A673 (cell line): ENCODE measurements around the gene ACTN4. TPM values are rescaled to one million over a fixed set of nuclear protein-coding genes. Genes with fewer than 3 reads are reported as not detected.

ENCODE experiments used
- BruUV-seq: library from RNA; stranded (reverse); fragments of 400-500 nt; replicated peaks from 2 replicates; lab custom pipeline; 2021; lab: Mats Ljungman, UMichigan
- CTCF ChIA-PET: fragments of 300-600 bp; sonication (Branson Sonifier 250); formaldehyde crosslinking; loops from one replicate; lab custom pipeline; 2022; ENCODE audit warnings: antibody characterized with exemption; lab: Charles Lee
- POLR2A ChIA-PET: fragments of 300-600 bp; sonication (Branson Sonifier 250); formaldehyde crosslinking; loops from one replicate; lab custom pipeline; 2022; ENCODE audit warnings: antibody characterized with exemption; ENCODE audit not compliant: low non-redundant PET; lab: Charles Lee
- DNase-seq: peaks from one replicate; pipeline ENCODE4 v3.0.0-alpha.2; 2015; ENCODE audit warnings: low spot score
- H3K27ac ChIP-seq: fragments of 200-600 bp; sonication (generic); 2 replicates; pipeline ENCODE4 v1.5.1; 2016; ENCODE audit warnings: mixed run types, low read depth, mild to moderate bottlenecking, mixed read lengths, antibody characterized with exemption, low read length; ENCODE audit not compliant: poor library complexity, severe bottlenecking
- H3K27me3 ChIP-seq: fragments of 200-600 bp; sonication (generic); replicated peaks from 2 replicates; pipeline ENCODE4 v1.6.1; 2017; ENCODE audit warnings: mixed run types, low read depth, mild to moderate bottlenecking, mixed read lengths, antibody characterized with exemption, low read length; ENCODE audit not compliant: insufficient read depth, poor library complexity
- H3K36me3 ChIP-seq: fragments of 200-600 bp; sonication (generic); 2 replicates; pipeline ENCODE4 v1.6.1; 2016; ENCODE audit warnings: mixed run types, mild to moderate bottlenecking, mixed read lengths, antibody characterized with exemption, low read length; ENCODE audit not compliant: insufficient read depth, poor library complexity, severe bottlenecking
- H3K4me1 ChIP-seq: fragments of 200-600 bp; sonication (generic); 2 replicates; pipeline ENCODE4 v1.6.1; 2017; ENCODE audit warnings: mixed run types, mild to moderate bottlenecking, mixed read lengths, antibody characterized with exemption, low read length; ENCODE audit not compliant: insufficient read depth, poor library complexity, severe bottlenecking
- H3K4me3 ChIP-seq: fragments of 200-600 bp; sonication (generic); 2 replicates; pipeline ENCODE4 v1.5.1; 2016; ENCODE audit warnings: low read depth, mixed run types, mild to moderate bottlenecking, mixed read lengths, low read length; ENCODE audit not compliant: poor library complexity, severe bottlenecking
- H3K9me3 ChIP-seq: fragments of 200-600 bp; sonication (generic); 2 replicates; pipeline ENCODE4 v1.6.1; 2016; ENCODE audit warnings: mixed run types, low read depth, mild to moderate bottlenecking, mixed read lengths, antibody characterized with exemption, low read length; ENCODE audit not compliant: poor library complexity, severe bottlenecking
- EZH2 ChIP-seq: fragments of 200-600 bp; sonication (generic); IDR thresholded peaks from 2 replicates; pipeline ENCODE4 v1.6.1; 2017; ENCODE audit warnings: borderline replicate concordance, low read depth, mild to moderate bottlenecking, mixed read lengths, antibody characterized with exemption, low read length; ENCODE audit not compliant: poor library complexity, severe bottlenecking
- intact Hi-C: fragments of 100-400 bp; cut with micrococcal nuclease; formaldehyde crosslinking; loops from one replicate; pipeline ENCODE4 v1.10.0; 2022; ENCODE audit not compliant: unreplicated experiment
- total RNA-seq: library from RNA; stranded (reverse); gene quantifications from 2 replicates; pipeline ENCODE4 v1.2.3, GENCODE V29; 2021
- TF ChIP-seq, protein P1 (sequence below): fragments of 300-800, 200-600 bp; sonication (generic); conservative IDR thresholded peaks from 2 replicates; pipeline ENCODE4 v1.5.1; 2017; ENCODE audit warnings: low read depth, mild to moderate bottlenecking, antibody characterized with exemption, low read length, moderate library complexity, mixed read lengths

ACTN4 gene
- total RNA-seq, 1 experiment from 2014 or later, result 397 TPM

GRCh38 chr19:38737281-38737865, 89.9 kb downstream of the ACTN4 start:
- CTCF ChIA-PET, result interaction anchor here (1.1 kb wide), 1 partner anchor 243 kb away, joined by 3 read pairs; no protein-coding TSS in a partner anchor
- no peak overlapping the region for H3K27ac ChIP-seq
- no peaks in the 10 kb centered on the region for H3K36me3 ChIP-seq
- no TSS peak for BruUV-seq
- no peak for DNase-seq
- H3K4me3 ChIP-seq, result no peak overlapping the region
- peaks cover 8% of the 10 kb centered on the region for H3K4me1 ChIP-seq
- POLR2A ChIA-PET, result interaction anchor here (0.6 kb wide), 1 partner anchor 703 kb away, joined by 13 read pairs; no protein-coding TSS in a partner anchor
- no peaks in the 10 kb centered on the region for H3K27me3 ChIP-seq
- H3K9me3 ChIP-seq, result no peaks in the 10 kb centered on the region
- TF ChIP-seq EZH2, result no peak
- TF ChIP-seq, protein P1, sequence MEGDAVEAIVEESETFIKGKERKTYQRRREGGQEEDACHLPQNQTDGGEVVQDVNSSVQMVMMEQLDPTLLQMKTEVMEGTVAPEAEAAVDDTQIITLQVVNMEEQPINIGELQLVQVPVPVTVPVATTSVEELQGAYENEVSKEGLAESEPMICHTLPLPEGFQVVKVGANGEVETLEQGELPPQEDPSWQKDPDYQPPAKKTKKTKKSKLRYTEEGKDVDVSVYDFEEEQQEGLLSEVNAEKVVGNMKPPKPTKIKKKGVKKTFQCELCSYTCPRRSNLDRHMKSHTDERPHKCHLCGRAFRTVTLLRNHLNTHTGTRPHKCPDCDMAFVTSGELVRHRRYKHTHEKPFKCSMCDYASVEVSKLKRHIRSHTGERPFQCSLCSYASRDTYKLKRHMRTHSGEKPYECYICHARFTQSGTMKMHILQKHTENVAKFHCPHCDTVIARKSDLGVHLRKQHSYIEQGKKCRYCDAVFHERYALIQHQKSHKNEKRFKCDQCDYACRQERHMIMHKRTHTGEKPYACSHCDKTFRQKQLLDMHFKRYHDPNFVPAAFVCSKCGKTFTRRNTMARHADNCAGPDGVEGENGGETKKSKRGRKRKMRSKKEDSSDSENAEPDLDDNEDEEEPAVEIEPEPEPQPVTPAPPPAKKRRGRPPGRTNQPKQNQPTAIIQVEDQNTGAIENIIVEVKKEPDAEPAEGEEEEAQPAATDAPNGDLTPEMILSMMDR, result no peak
- intact Hi-C loops, result no loop called here

DNA sequence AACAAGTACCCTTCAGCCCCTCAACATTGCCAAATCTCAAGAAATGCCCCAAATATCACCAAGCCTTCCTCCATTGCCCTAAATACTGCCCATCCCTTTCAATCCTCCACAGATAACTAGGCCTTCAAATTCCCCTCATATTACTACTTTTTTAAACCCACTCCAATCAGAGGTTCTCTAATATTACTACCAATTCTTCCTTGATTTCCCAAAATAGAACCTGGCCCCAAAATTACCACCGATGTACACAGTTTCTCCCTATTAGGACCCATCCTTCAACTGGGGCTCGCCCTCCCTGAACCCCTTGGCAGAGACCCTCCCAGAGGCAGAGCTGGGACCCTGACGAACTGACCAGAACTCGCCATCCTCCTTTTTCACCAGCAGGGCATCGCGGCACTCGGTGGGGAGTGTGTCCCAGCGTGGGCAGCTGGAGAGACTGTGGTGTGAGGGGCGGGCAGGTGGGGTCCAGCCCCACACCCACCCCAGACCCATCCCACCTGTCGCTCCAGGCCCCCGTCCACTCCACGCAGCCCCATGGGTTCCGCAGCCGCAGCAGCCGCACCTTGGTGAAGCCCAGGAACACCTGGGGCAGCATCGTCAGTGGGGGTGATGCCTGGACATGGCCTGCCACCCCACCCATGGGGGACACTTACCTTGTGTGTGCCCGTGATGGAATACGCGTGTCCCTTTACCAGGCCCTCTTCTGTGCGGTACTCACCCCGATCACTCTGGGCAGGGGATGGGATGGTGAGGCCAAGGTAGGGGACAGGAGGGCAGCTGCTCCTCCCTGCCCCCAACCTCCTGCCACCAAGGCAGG, 90.7 kb downstream of the ACTN4 start:
- intact Hi-C loops, result no loop called here

More for the DNA sequence above, 90.7 kb downstream of the ACTN4 start:
- Histone ChIP-seq H3K4me1 (peaks cover 8% of the 10 kb centered on the region), H3K36me3 (no peaks in the 10 kb centered on the region), H3K4me3 (no peak overlapping the region), H3K27me3 (no peaks in the 10 kb centered on the region), H3K27ac (no peak overlapping the region), H3K9me3 (no peaks in the 10 kb centered on the region)
- no peak for DNase-seq
- CTCF ChIA-PET, result interaction anchor here (1.1 kb wide), 1 partner anchor 243 kb away, joined by 3 read pairs; no protein-coding TSS in a partner anchor
- POLR2A ChIA-PET, result interaction anchor here (0.6 kb wide), 1 partner anchor 702 kb away, joined by 13 read pairs; no protein-coding TSS in a partner anchor
- no TSS peak for BruUV-seq
- TF ChIP-seq EZH2, result no peak
- TF ChIP-seq, protein P1, result no peak
